Lung (tissue), 12 donors: Measurements from ENCODE around the gene KCNK2. TPM values are rescaled to one million over a fixed set of nuclear protein-coding genes. Genes with fewer than 3 reads are reported as not detected.

Experiments used
- ATAC-seq: fragments of 200-7000 bp; cut with Tn5 transposase; one replicate; pipeline ENCODE4 v1.9.1; 2020; ENCODE audit warnings: moderate number of reproducible peaks; ENCODE audit not compliant: insufficient read depth, low FRiP score
- DNase-seq, 3 donors: peaks; one replicate each; pipeline ENCODE4 v3.0.0-alpha.2; 2013 to 2017
- H3K27ac ChIP-seq, 2 donors: one replicate each; pipeline ENCODE4 v1.5.1; 2013; ENCODE audit warnings: mild to moderate bottlenecking in 2 of 2, moderate library complexity in 2 of 2, control low read depth in 1 of 2, inconsistent platforms in 1 of 2, low read depth in 1 of 2, low read length in 1 of 2
- H3K27me3 ChIP-seq, 3 donors: one replicate each; pipeline ENCODE4 v1.5.1; 2013; ENCODE audit warnings: low read length in 2 of 3; ENCODE audit not compliant: control insufficient read depth in 3 of 3, insufficient read depth in 3 of 3
- H3K36me3 ChIP-seq, 4 donors: one replicate each; pipeline ENCODE4 v1.5.1; 2013; ENCODE audit warnings: low read length in 4 of 4, mild to moderate bottlenecking in 1 of 4, moderate library complexity in 1 of 4; ENCODE audit not compliant: control insufficient read depth in 4 of 4, insufficient read depth in 4 of 4
- H3K4me1 ChIP-seq, 5 donors: one replicate each; pipeline ENCODE4 v1.5.1; 2013; ENCODE audit warnings: low read length in 5 of 5, mild to moderate bottlenecking in 2 of 5, moderate library complexity in 1 of 5; ENCODE audit not compliant: control insufficient read depth in 5 of 5, insufficient read depth in 5 of 5
- H3K4me3 ChIP-seq: one replicate; pipeline ENCODE4 v1.5.1; 2013; ENCODE audit warnings: mild to moderate bottlenecking, control low read depth, moderate library complexity
- H3K9ac ChIP-seq, 2 donors: one replicate each; pipeline ENCODE4 v1.5.1; 2013; ENCODE audit warnings: low read length in 2 of 2, control low read depth in 1 of 2; ENCODE audit not compliant: insufficient read depth in 1 of 2
- H3K9me3 ChIP-seq, 4 donors: one replicate each; pipeline ENCODE4 v1.5.1; 2013; ENCODE audit warnings: low read length in 3 of 4, mild to moderate bottlenecking in 1 of 4, moderate library complexity in 1 of 4; ENCODE audit not compliant: control insufficient read depth in 4 of 4, insufficient read depth in 3 of 4
- WGBS, 2 donors: extraction: QIAGEN DNeasy Blood & Tissue Kit; methylation state at CpG; one replicate each; pipeline ENCODE4 v1.1.7; 2013; 5-methylcytosine and 5-hydroxymethylcytosine counted together
- polyA plus RNA-seq, 2 donors: library from polyadenylated mRNA; stranded (reverse); fragments of 200-250 nt; gene quantifications; one replicate each; pipeline ENCODE4 v1.2.1, GENCODE V29; 2013
- total RNA-seq, 2 donors: library from RNA; depleted of rRNA in 1 of 2; stranded (reverse); fragments of >200 nt in 1 of 2; gene quantifications; one replicate each; pipeline ENCODE4 v1.2.1, GENCODE V29; 2014 to 2021
- TF ChIP-seq, protein P1 (sequence below): IDR thresholded peaks from 2 replicates; pipeline ENCODE4 v1.5.1; 2012; ENCODE audit warnings: mild to moderate bottlenecking; ENCODE audit errors: control extremely low read depth, extremely low read depth
- donor health status: control.
- donor health status: control.
- donor health status: Bipolar disorder and iron deficiency.
- donor health status: healthy.
- donor health status: DM: yes; HTN: yes; CAD: no.

KCNK2 gene
- total and polyA plus RNA-seq, 4 donors = 0.05 to 0.71 (median 0.18) TPM

- Histone ChIP-seq H3K36me3 (no peaks in the 10 kb centered on the region), H3K27ac (no peak overlapping the region), H3K4me3 (no peak overlapping the region), H3K4me1 (peaks cover 0 to 7% (median 0%) of the 10 kb centered on the region in 5 donors), H3K9ac (no peak overlapping the region), H3K9me3 (peaks cover 0 to 3% (median 0%) of the 10 kb centered on the region in 4 donors), H3K27me3 (no peaks in the 10 kb centered on the region)
- ATAC-seq (no peak), DNase-seq (no peak)
- 81 to 83% methylated on average over 3 of the region's 3 CpGs for WGBS, 2 donors
- TF ChIP-seq, protein P1, sequence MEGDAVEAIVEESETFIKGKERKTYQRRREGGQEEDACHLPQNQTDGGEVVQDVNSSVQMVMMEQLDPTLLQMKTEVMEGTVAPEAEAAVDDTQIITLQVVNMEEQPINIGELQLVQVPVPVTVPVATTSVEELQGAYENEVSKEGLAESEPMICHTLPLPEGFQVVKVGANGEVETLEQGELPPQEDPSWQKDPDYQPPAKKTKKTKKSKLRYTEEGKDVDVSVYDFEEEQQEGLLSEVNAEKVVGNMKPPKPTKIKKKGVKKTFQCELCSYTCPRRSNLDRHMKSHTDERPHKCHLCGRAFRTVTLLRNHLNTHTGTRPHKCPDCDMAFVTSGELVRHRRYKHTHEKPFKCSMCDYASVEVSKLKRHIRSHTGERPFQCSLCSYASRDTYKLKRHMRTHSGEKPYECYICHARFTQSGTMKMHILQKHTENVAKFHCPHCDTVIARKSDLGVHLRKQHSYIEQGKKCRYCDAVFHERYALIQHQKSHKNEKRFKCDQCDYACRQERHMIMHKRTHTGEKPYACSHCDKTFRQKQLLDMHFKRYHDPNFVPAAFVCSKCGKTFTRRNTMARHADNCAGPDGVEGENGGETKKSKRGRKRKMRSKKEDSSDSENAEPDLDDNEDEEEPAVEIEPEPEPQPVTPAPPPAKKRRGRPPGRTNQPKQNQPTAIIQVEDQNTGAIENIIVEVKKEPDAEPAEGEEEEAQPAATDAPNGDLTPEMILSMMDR = no peak
Measured at GRCh38 chr1:215241451-215241850, 158.9 kb downstream of the KCNK2 start.

- H3K27me3 ChIP-seq = no peaks in the 10 kb centered on the region
- no peak for ATAC-seq
- 69 to 71% methylated on average over 4 of the region's 4 CpGs for WGBS, 2 donors
Measured at GRCh38 chr1:215243345-215244054, 161.0 kb downstream of the KCNK2 start.

DNA sequence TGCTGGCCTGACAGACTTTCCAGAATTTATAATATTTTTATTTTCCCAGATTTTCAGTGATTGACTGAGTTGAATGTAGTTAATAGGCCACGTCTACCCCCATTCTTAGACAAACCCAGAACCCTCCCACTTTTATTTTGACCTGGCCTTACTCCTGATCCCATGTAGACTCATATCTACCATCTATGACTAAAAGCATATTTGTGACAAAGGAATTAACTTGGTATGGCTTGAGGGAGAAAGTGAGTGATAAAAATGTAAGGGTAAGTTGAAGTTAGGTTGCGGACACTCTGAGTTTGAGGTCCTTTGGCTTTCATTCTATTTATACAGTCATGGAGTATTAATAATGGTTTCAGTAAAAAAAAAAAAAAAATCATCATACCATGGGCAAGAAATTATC, 168.4 kb downstream of the KCNK2 start:
- Histone ChIP-seq H3K4me3 (no peak overlapping the region), H3K36me3 (no peaks in the 10 kb centered on the region), H3K9ac (no peak overlapping the region), H3K9me3 (peaks cover 0 to 3% (median 0%) of the 10 kb centered on the region in 4 donors), H3K27ac (no peak overlapping the region), H3K4me1 (peaks cover 0 to 4% (median 0%) of the 10 kb centered on the region in 5 donors), H3K27me3 (no peaks in the 10 kb centered on the region)
- 92 to 94% methylated on average over 2 of the region's 2 CpGs for WGBS, 2 donors
- ATAC-seq = no peak
- DNase-seq = no peak
- TF ChIP-seq, protein P1 = no peak

More at GRCh38 chr1:215243345-215244054, 161.0 kb downstream of the KCNK2 start:
- Histone ChIP-seq H3K9ac (no peak overlapping the region), H3K27ac (no peak overlapping the region), H3K4me1 (peaks cover 0 to 7% (median 0%) of the 10 kb centered on the region in 5 donors), H3K36me3 (no peaks in the 10 kb centered on the region), H3K9me3 (peaks cover 0 to 3% (median 0%) of the 10 kb centered on the region in 4 donors), H3K4me3 (no peak overlapping the region)
- TF ChIP-seq, protein P1 = no peak
- DNase-seq = peak in 2 of 3 donors; percentile 25 to 50
